ENCODE data around the gene ELF1. TPM values are rescaled to one million over a fixed set of nuclear protein-coding genes. Genes with fewer than 3 reads are reported as not detected.

ELF1 gene
- total RNA-seq, result 10 to 100 TPM; 41.0 to 53.2 (median 47.7) TPM
- polyA plus RNA-seq, result 10 to 100 TPM; 28.5 to 49.3 TPM
- long read RNA-seq, donor 1, partial matches to known transcripts, result 17 of 29 reads
- long read RNA-seq, donor 1, other reads (novel, unspliced or antisense), result 12 of 29 reads
- long read RNA-seq, donor 2, partial matches to known transcripts, result 21 of 21 reads
- long read RNA-seq, donor 2, other reads (novel, unspliced or antisense), result 0 of 21 reads
- long read RNA-seq, donor 3, transcript ELF1-201 (9 exons, 3,566 nt), result major isoform, 5 of 44 reads
- long read RNA-seq, donor 3, partial matches to known transcripts, result 1 of 44 reads
- long read RNA-seq, donor 3, other reads (novel, unspliced or antisense), result 35 of 44 reads

GRCh38 chr13:41019011-41019487, at the start of gene ELF1:
Gene ELF1, minus strand, starts transcription at chr13:41019316. Its CDS starts 37,262 bp downstream, at chr13:40982054.
- H3K27me3 ChIP-seq, result no peaks in the 10 kb centered on the region
- WGBS, 3 donors, result 22 to 43% (median 33%) methylated on average over 4 of the region's 4 CpGs
- no peaks in the 10 kb centered on the region for H3K36me3 ChIP-seq
- H3K4me3 ChIP-seq, result peak within 1 kb of the TSS; percentile 18
- TF ChIP-seq POLR2A (IDR thresholded peaks at IDR 0.05) (no peak), EP300 (IDR thresholded peaks at IDR 0.05) (no peak), CTCF (IDR thresholded peaks at IDR 0.05) (no peak)
- H3K4me1 ChIP-seq (ENCODE audit: insufficient read depth), result peaks cover 1% of the 10 kb centered on the region
- intact Hi-C loops (cut with DNase I), result no loop called here
- H3K9me3 ChIP-seq, result no peaks in the 10 kb centered on the region
- H3K27ac ChIP-seq, result peak within 1 kb of the TSS; percentile 13 to 75
- DNase-seq, result peak in 3 of 5 donors; percentile 33 to 52 (median 33)

GRCh38 chr13:41065078-41065477, 46.0 kb upstream of the ELF1 start:
- no peaks in the 10 kb centered on the region for H3K4me1 ChIP-seq (ENCODE audit: insufficient read depth)
- DNase-seq, result no peak
- no peak for TF ChIP-seq POLR2A (IDR thresholded peaks at IDR 0.05)
- no peak for TF ChIP-seq EP300 (IDR thresholded peaks at IDR 0.05)
- no peak for TF ChIP-seq CTCF (IDR thresholded peaks at IDR 0.05)
- intact Hi-C loops (cut with DNase I), result no loop called here
- H3K4me3 ChIP-seq, result no peak overlapping the region
- H3K9me3 ChIP-seq, result no peaks in the 10 kb centered on the region
- no peak overlapping the region for H3K27ac ChIP-seq
- H3K36me3 ChIP-seq, result no peaks in the 10 kb centered on the region
- H3K27me3 ChIP-seq, result no peaks in the 10 kb centered on the region

- H3K4me3 ChIP-seq, result no peak overlapping the region
- intact Hi-C loops (cut with DNase I), result loop anchor here in 1 of 4 donors (5.0 kb wide), 1 partner anchor 142 kb away; no protein-coding TSS in a partner anchor
- whole genome bisulfite sequencing, 3 donors, result 33 to 38% (median 35%) methylated on average over 2 of the region's 2 CpGs
- H3K9me3 ChIP-seq, result no peaks in the 10 kb centered on the region
- no peaks in the 10 kb centered on the region for H3K4me1 ChIP-seq (ENCODE audit: insufficient read depth)
- no peaks in the 10 kb centered on the region for H3K27me3 ChIP-seq
- H3K27ac ChIP-seq, result no peak overlapping the region
- TF ChIP-seq CTCF (IDR thresholded peaks at IDR 0.05), result no peak
- TF ChIP-seq EP300 (IDR thresholded peaks at IDR 0.05), result no peak
- no peak for TF ChIP-seq POLR2A (IDR thresholded peaks at IDR 0.05)
- DNase-seq, result no peak
- H3K36me3 ChIP-seq, result no peaks in the 10 kb centered on the region
Measured at GRCh38 chr13:41064493-41064892, 45.4 kb upstream of the ELF1 start.

- no peaks in the 10 kb centered on the region for H3K27me3 ChIP-seq
- DNase-seq, result no peak
- WGBS, 3 donors, result 1% methylated on average over 24 of the region's 24 CpGs
- peak overlapping the region; percentile 60 for H3K4me3 ChIP-seq
- H3K27ac ChIP-seq, result peak overlapping the region; percentile 97 to 98
- H3K4me1 ChIP-seq (ENCODE audit: insufficient read depth), result peaks cover 4% of the 10 kb centered on the region
- H3K36me3 ChIP-seq, result no peaks in the 10 kb centered on the region
- TF ChIP-seq EP300 (IDR thresholded peaks at IDR 0.05) (no peak), POLR2A (IDR thresholded peaks at IDR 0.05) (no peak), CTCF (IDR thresholded peaks at IDR 0.05) (no peak)
- intact Hi-C loops (cut with DNase I), result loop anchor here in 1 of 4 donors (5.0 kb wide), 1 partner anchor 140 kb away; no protein-coding TSS in a partner anchor
- H3K9me3 ChIP-seq, result no peaks in the 10 kb centered on the region
Measured at GRCh38 chr13:41061914-41062837, 43.1 kb upstream of the ELF1 start.

Measured in ovary (tissue), 10 donors.